ENCODE data around the gene GRIPAP1.

GRIPAP1 gene

DNA sequence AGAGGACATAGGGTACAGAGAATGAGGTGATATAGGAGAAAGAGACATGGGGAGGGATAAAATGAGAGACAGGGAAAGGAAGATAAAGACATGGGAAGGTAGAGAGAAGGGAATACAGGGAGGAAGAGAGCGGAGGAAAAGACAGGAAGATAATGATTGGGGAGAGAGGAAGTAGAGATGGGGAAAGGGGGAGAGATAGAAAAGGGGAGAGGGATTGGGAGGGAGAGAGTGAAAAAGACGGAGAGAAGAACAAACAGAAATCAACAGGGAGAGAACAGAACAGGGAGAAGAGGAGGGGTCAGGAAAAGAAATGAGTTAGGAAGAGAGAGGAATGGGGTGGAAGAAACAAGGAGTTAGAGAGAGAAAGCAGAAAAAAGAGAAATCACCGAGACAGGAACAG lies 4.6 kb downstream of the GRIPAP1 start:
- H4K20me1 ChIP-seq (ENCODE audit: low read depth, low read length), result no peaks in the 10 kb centered on the region

GRCh38 chrX:48996969-48997368 lies 5.1 kb downstream of the GRIPAP1 start:
- Histone ChIP-seq H3F3A (ENCODE audit: insufficient read depth) (no peaks in the 10 kb centered on the region), H3K4me2 (ENCODE audit: low read depth, low read length, poor library complexity, severe bottlenecking) (no peak overlapping the region), H2AFZ (ENCODE audit: low read depth, low read length, severe bottlenecking) (no peak overlapping the region), H3K36me3 (ENCODE audit: low read length) (no peaks in the 10 kb centered on the region), H3K79me2 (ENCODE audit: insufficient read depth, low read length) (peaks cover 8% of the 10 kb centered on the region; the same call in 1 of the 2 replicates), H3K9me3 (ENCODE audit: insufficient read depth, low read length) (no peaks in the 10 kb centered on the region), H3K9ac (ENCODE audit: low read length) (no peak overlapping the region), H3K9me2 (replicated peaks; ENCODE audit: insufficient read depth, low read length) (no peaks in the 10 kb centered on the region), H4K20me1 (ENCODE audit: low read depth, low read length) (no peaks in the 10 kb centered on the region), H3K4me3 (ENCODE audit: insufficient read depth, low read length, poor library complexity, severe bottlenecking) (no peak overlapping the region), H3K27ac (ENCODE audit: low read depth, low read length) (no peak overlapping the region), H3K27me3 (ENCODE audit: low read length) (no peaks in the 10 kb centered on the region)
- TF ChIP-seq, protein P1, sequence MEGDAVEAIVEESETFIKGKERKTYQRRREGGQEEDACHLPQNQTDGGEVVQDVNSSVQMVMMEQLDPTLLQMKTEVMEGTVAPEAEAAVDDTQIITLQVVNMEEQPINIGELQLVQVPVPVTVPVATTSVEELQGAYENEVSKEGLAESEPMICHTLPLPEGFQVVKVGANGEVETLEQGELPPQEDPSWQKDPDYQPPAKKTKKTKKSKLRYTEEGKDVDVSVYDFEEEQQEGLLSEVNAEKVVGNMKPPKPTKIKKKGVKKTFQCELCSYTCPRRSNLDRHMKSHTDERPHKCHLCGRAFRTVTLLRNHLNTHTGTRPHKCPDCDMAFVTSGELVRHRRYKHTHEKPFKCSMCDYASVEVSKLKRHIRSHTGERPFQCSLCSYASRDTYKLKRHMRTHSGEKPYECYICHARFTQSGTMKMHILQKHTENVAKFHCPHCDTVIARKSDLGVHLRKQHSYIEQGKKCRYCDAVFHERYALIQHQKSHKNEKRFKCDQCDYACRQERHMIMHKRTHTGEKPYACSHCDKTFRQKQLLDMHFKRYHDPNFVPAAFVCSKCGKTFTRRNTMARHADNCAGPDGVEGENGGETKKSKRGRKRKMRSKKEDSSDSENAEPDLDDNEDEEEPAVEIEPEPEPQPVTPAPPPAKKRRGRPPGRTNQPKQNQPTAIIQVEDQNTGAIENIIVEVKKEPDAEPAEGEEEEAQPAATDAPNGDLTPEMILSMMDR (IDR thresholded peaks at IDR 0.05; ENCODE audit: insufficient read depth, low read length, poor library complexity, severe bottlenecking), result no peak
- no peak for TF ChIP-seq EZH2phosphoT487 (conservative IDR thresholded peaks at IDR 0.05; ENCODE audit: low read length)

More for the DNA sequence above, 4.6 kb downstream of the GRIPAP1 start:
- H3F3A ChIP-seq (ENCODE audit: insufficient read depth), result no peaks in the 10 kb centered on the region
- no peaks in the 10 kb centered on the region for H3K9me2 ChIP-seq (replicated peaks; ENCODE audit: insufficient read depth, low read length)
- peaks cover 8% of the 10 kb centered on the region; the same call in 1 of the 2 replicates for H3K79me2 ChIP-seq (ENCODE audit: insufficient read depth, low read length)
- H3K27me3 ChIP-seq (ENCODE audit: low read length), result no peaks in the 10 kb centered on the region
- no peaks in the 10 kb centered on the region for H3K36me3 ChIP-seq (ENCODE audit: low read length)
- H3K9me3 ChIP-seq (ENCODE audit: insufficient read depth, low read length), result no peaks in the 10 kb centered on the region
- H2AFZ ChIP-seq (ENCODE audit: low read depth, low read length, severe bottlenecking), result no peak overlapping the region
- H3K9ac ChIP-seq (ENCODE audit: low read length), result no peak overlapping the region
- H3K27ac ChIP-seq (ENCODE audit: low read depth, low read length), result no peak overlapping the region
- no peak for TF ChIP-seq EZH2phosphoT487 (conservative IDR thresholded peaks at IDR 0.05; ENCODE audit: low read length)
- TF ChIP-seq, protein P1 (IDR thresholded peaks at IDR 0.05; ENCODE audit: insufficient read depth, low read length, poor library complexity, severe bottlenecking), result no peak
- no peak overlapping the region for H3K4me3 ChIP-seq (ENCODE audit: insufficient read depth, low read length, poor library complexity, severe bottlenecking)
- H3K4me2 ChIP-seq (ENCODE audit: low read depth, low read length, poor library complexity, severe bottlenecking), result no peak overlapping the region

DNA sequence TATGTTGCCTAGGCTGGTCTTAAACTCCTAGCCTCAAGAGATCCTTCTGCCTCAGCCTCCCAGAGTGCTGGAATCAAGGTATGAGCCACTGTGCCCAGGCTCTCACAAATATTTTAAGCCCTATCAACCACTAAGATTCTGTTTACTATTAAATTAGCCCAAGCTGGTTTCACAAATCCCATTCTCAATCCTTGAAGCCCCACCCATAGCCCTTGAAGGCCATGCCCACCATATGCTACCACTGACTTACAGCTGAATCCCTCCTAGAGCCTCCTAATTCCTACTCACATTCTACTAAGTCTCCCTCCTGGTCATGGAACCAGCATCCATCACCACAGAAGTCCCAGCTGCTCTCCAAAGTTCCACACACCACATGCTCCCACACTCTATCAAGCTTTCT lies 9.7 kb downstream of the GRIPAP1 start:
- H3K9me2 ChIP-seq (replicated peaks; ENCODE audit: insufficient read depth, low read length), result no peaks in the 10 kb centered on the region
- no peak overlapping the region for H3K27ac ChIP-seq (ENCODE audit: low read depth, low read length)
- no peak overlapping the region for H3K9ac ChIP-seq (ENCODE audit: low read length)
- TF ChIP-seq EZH2phosphoT487 (conservative IDR thresholded peaks at IDR 0.05; ENCODE audit: low read length), result no peak
- TF ChIP-seq, protein P1 (IDR thresholded peaks at IDR 0.05; ENCODE audit: insufficient read depth, low read length, poor library complexity, severe bottlenecking), result no peak
- no peaks in the 10 kb centered on the region for H3K36me3 ChIP-seq (ENCODE audit: low read length)
- no peaks in the 10 kb centered on the region for H3K9me3 ChIP-seq (ENCODE audit: insufficient read depth, low read length)
- H3K4me3 ChIP-seq (ENCODE audit: insufficient read depth, low read length, poor library complexity, severe bottlenecking), result no peak overlapping the region
- no peaks in the 10 kb centered on the region for H3F3A ChIP-seq (ENCODE audit: insufficient read depth)
- no peaks in the 10 kb centered on the region for H3K27me3 ChIP-seq (ENCODE audit: low read length)
- no peak overlapping the region for H3K4me2 ChIP-seq (ENCODE audit: low read depth, low read length, poor library complexity, severe bottlenecking)
- no peaks in the 10 kb centered on the region for H3K79me2 ChIP-seq (ENCODE audit: insufficient read depth, low read length)
- H4K20me1 ChIP-seq (ENCODE audit: low read depth, low read length), result no peaks in the 10 kb centered on the region
- no peak overlapping the region for H2AFZ ChIP-seq (ENCODE audit: low read depth, low read length, severe bottlenecking)

Data from SU-DHL-6 (cell line).